Keratinocyte (primary cell): ENCODE results near the gene MLF2. TPM values are rescaled to one million over a fixed set of nuclear protein-coding genes. Genes with fewer than 3 reads are reported as not detected.
A peak's percentile ranks its signal among the peaks of the same experiment; 100 is the strongest.

Experiments used
- DNase-seq: peaks from one replicate; pipeline ENCODE4 v3.0.0-alpha.2; 2011; ENCODE audit warnings: low read depth, missing footprints, low spot score
- FAIRE-seq: peaks from 2 replicates; lab custom pipeline; 2011; peaks lifted over from hg19 to GRCh38; lab: Jason Lieb, UNC
- H2AFZ ChIP-seq: 2 replicates; pipeline ENCODE4 v1.6.0; 2012; ENCODE audit warnings: low read length, control low read depth, inconsistent platforms; ENCODE audit not compliant: control insufficient read depth
- H3K27ac ChIP-seq: 2 replicates; pipeline ENCODE4 v1.5.1; 2011; ENCODE audit warnings: low read length; ENCODE audit not compliant: control insufficient read depth, insufficient read depth
- H3K27me3 ChIP-seq: 3 replicates; pipeline ENCODE4 v1.6.0; 2011; ENCODE audit warnings: low read length; ENCODE audit not compliant: control insufficient read depth, insufficient read depth; ENCODE audit errors: extremely low read depth
- H3K36me3 ChIP-seq, 2 experiments: 2 replicates in 1 of 2; 3 replicates in 1 of 2; pipeline ENCODE4 v1.5.1; 2011; ENCODE audit warnings: low read length in 2 of 2, mild to moderate bottlenecking in 1 of 2; ENCODE audit not compliant: control insufficient read depth in 2 of 2, insufficient read depth in 2 of 2; ENCODE audit errors: extremely low read depth in 1 of 2
- H3K4me1 ChIP-seq: 3 replicates; pipeline ENCODE4 v1.5.1; 2011; ENCODE audit warnings: low read length; ENCODE audit not compliant: control insufficient read depth, insufficient read depth; ENCODE audit errors: extremely low read depth
- H3K4me2 ChIP-seq: 3 replicates; pipeline ENCODE4 v1.6.0; 2011; ENCODE audit warnings: low read depth, low read length; ENCODE audit not compliant: control insufficient read depth, insufficient read depth; ENCODE audit errors: extremely low read depth
- H3K4me3 ChIP-seq, 3 experiments: fragments of 200-600 bp in 1 of 3; sonication (generic) in 1 of 3; 2 replicates in 2 of 3; 3 replicates in 1 of 3; pipeline ENCODE4 v1.5.1; 2011 to 2016; ENCODE audit warnings: low read length in 3 of 3, mild to moderate bottlenecking in 3 of 3, control low read depth in 2 of 3, inconsistent platforms in 1 of 3, low read depth in 1 of 3, mixed read lengths in 1 of 3, mixed run types in 1 of 3, moderate library complexity in 1 of 3; ENCODE audit not compliant: control insufficient read depth in 2 of 3, insufficient read depth in 2 of 3; ENCODE audit errors: extremely low read depth in 1 of 3
- H3K79me2 ChIP-seq: 2 replicates; pipeline ENCODE4 v1.6.0; 2012; ENCODE audit warnings: low read length; ENCODE audit not compliant: control insufficient read depth, insufficient read depth
- H3K9ac ChIP-seq: 3 replicates; pipeline ENCODE4 v1.6.0; 2011; ENCODE audit warnings: low read length; ENCODE audit not compliant: control insufficient read depth, insufficient read depth; ENCODE audit errors: extremely low read depth
- H3K9me1 ChIP-seq: 3 replicates; pipeline ENCODE4 v1.6.0; 2011; ENCODE audit warnings: low read length; ENCODE audit not compliant: control insufficient read depth, insufficient read depth; ENCODE audit errors: extremely low read depth
- H3K9me3 ChIP-seq: 2 replicates; pipeline ENCODE4 v1.5.1; 2012; ENCODE audit warnings: low read depth, low read length; ENCODE audit not compliant: control insufficient read depth
- H4K20me1 ChIP-seq: 3 replicates; pipeline ENCODE4 v1.6.0; 2011; ENCODE audit warnings: low read length; ENCODE audit not compliant: control insufficient read depth, insufficient read depth; ENCODE audit errors: extremely low read depth
- CTCF ChIP-seq, 3 experiments: IDR thresholded peaks in 1 of 3; conservative IDR thresholded peaks in 1 of 3; optimal IDR thresholded peaks in 1 of 3; 2 replicates in 2 of 3; 3 replicates in 1 of 3; pipeline versions ENCODE3 to v1.5.1; 2011; ENCODE audit warnings: low read length in 3 of 3, mild to moderate bottlenecking in 3 of 3, moderate library complexity in 2 of 3, control low read depth in 1 of 3, inconsistent platforms in 1 of 3; ENCODE audit not compliant: insufficient read depth in 2 of 3; ENCODE audit errors: extremely low read depth in 1 of 3
- EZH2 ChIP-seq: IDR thresholded peaks from one replicate; pipeline ENCODE4 v1.6.1; 2012; ENCODE audit warnings: inconsistent platforms, mild to moderate bottlenecking, low read length, moderate library complexity
- dilution Hi-C: fragments of 300-500 bp; cut with MboI; formaldehyde crosslinking; loops from one replicate; pipeline ENCODE4 v1.7.0; 2020; ENCODE audit warnings: low sequenced_read_pairs; ENCODE audit not compliant: extremely low pct_ligation_motif_present
- polyA plus RNA-seq, 5 experiments: library from polyadenylated mRNA; depleted of rRNA in 3 of 5; stranded (reverse) in 3 of 5; stranded (forward) in 1 of 5; unstranded in 1 of 5; fragments of >200 nt; gene quantifications; 1 replicate in 1 of 5; 2 replicates in 3 of 5; 3 replicates in 1 of 5; pipeline versions ENCODE4 v1.2.1 to v1.2.3, GENCODE V29; 2011 to 2012; ENCODE audit warnings: missing spikeins in 2 of 5, low read depth in 1 of 5, low replicate concordance in 1 of 5

Gene MLF2
- polyA plus RNA-seq, 1 donor (not counting 4 experiments of a cell fraction or from before 2014, with no cell fraction given): 317 TPM

DNA sequence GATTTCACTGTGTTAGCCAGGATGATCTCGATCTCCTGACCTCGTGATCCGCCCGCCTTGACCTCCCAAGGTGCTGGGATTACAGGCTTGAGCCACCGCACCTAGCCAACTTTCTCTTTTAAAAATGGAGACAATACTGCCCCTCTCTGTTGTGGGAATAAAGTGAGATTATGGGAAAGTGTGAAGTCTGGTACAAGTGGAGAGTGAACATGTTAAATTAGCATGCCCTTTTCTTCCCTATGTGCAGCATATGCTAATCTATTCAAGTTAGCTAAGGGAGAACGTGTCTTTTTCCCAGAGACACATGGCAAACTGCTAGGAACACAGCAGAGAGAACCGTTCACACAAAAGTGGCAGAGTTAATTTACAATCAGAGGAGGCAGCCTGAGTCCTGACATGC, 27.6 kb downstream of the MLF2 start:
- Histone ChIP-seq H3K9me1 (no peaks in the 10 kb centered on the region), H3K4me2 (no peak overlapping the region), H4K20me1 (no peaks in the 10 kb centered on the region), H3K9me3 (no peaks in the 10 kb centered on the region), H3K79me2 (peaks cover 6% of the 10 kb centered on the region), H3K4me3 (no peak overlapping the region), H3K27ac (no peak overlapping the region), H3K27me3 (no peaks in the 10 kb centered on the region), H3K36me3 (peaks cover 13 to 23% of the 10 kb centered on the region in 2 experiments), H2AFZ (no peak overlapping the region), H3K9ac (no peak overlapping the region), H3K4me1 (peaks cover 5% of the 10 kb centered on the region)
- TF ChIP-seq EZH2: no peak
- no peak for TF ChIP-seq CTCF (optimal IDR thresholded peaks at IDR 0.05 in 1 of 3, IDR thresholded peaks at IDR 0.05 in 1 of 3, conservative IDR thresholded peaks at IDR 0.05 in 1 of 3; ENCODE audit: extremely low read depth in 1 of 3, insufficient read depth in 2 of 3, low read length in 3 of 3)
- FAIRE-seq (no peak), DNase-seq (no peak)
- dilution Hi-C loops: no loop called here

GRCh38 chr12:6724409-6724797, 28.5 kb downstream of the MLF2 start:
- no peak for TF ChIP-seq EZH2
- no peaks in the 10 kb centered on the region for H3K9me3 ChIP-seq
- no peaks in the 10 kb centered on the region for H4K20me1 ChIP-seq
- peak overlapping the region; percentile 84 for H3K27ac ChIP-seq
- DNase-seq (no peak), FAIRE-seq (no peak)
- dilution Hi-C loops: no loop called here
- peaks cover 10 to 14% of the 10 kb centered on the region in 2 experiments for H3K36me3 ChIP-seq
- H3K27me3 ChIP-seq: no peaks in the 10 kb centered on the region
- H2AFZ ChIP-seq: peak overlapping the region; percentile 96
- H3K4me3 ChIP-seq: peak overlapping the region; percentile 67 to 96 (median 91)
- H3K4me1 ChIP-seq: peaks cover 5% of the 10 kb centered on the region
- H3K4me2 ChIP-seq: peak overlapping the region; percentile 100
- no peaks in the 10 kb centered on the region for H3K9me1 ChIP-seq
- peak overlapping the region; percentile 88 for H3K9ac ChIP-seq
- peaks cover 6% of the 10 kb centered on the region for H3K79me2 ChIP-seq
